CD4-positive, alpha-beta T cell treated with Interleukin-21 for 1 hour (primary cell): Measurements from ENCODE around the gene TGM4.

Experiments used
- DNase-seq: peaks from one replicate; pipeline ENCODE4 v3.0.0-alpha.2; 2020

TGM4 gene

DNA sequence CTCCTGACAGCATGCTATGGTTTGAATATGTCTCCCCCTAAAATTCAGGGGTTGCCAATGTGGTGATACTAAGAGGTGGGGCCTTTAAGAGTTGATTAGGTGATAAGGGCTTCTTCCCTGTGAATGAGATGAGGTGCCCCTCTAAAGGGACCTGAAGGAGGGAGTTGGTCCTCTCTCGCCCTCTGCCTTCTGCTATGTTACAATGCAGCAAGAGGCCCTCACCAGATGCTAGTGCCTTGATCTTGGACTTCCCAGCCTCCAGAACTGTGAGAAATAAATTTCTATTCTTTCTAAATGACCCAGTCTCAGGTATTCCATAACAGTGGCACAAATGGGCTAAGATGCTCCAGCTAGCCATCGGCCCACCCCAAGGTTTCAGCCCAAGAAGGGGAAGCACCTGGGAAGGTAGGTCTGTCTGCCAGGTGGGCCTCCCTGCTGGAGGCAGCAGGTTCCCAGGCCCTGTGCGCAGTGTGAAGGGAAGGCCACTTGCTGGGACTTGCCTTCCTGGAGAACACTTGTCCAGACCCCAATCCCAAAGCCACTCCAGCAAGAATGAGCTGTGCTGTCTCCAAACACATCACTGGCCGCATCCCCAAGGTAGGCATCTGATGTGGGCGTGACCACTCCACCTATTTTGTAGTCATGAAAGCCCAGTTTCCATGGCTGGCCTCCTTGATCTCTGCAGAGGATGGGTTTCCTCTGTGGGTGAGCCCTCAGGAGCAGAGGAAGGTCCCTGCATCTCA, 9.0 kb downstream of the TGM4 start:
- DNase-seq: no peak

DNA sequence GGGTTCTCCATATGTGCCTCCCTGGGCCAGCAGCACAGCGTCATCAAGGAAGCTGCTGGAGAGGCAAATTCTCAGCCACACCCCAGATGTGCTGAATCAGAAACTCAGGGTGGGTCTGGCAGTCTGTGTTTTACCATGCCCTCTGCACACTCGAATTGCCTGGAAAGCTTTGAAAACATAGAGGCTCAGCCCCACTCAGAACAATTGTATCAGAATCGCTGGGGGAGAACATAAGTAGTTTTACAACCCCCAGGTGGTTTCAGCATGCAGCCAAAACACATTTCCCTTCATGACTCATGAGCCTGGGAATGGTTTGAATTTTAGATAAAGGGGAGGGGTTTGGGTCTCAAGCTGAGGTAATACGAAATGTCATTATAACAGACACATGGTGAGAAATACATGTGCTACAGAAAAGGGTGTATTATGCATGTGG, 9.6 kb downstream of the TGM4 start:
- no peak for DNase-seq

DNA sequence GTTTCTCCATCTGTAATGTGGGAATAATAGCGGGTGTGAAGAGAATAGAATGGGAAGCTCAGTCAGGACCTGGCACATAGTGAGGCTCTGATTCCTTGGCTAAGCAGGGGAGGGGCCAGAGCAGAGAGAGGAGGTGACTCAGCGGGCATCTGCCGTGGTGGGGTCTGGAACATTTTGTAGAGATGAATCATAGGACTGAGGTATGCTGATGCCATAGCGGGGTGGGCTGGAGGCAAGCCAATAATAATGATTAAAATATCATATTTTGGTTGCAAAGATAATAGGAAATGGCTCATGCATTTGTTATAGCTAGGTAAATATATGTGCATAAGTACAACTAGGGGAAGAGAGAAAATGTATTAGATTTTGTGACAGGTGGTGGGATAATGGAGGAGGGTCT, 11.2 kb downstream of the TGM4 start:
- DNase-seq: no peak

DNA sequence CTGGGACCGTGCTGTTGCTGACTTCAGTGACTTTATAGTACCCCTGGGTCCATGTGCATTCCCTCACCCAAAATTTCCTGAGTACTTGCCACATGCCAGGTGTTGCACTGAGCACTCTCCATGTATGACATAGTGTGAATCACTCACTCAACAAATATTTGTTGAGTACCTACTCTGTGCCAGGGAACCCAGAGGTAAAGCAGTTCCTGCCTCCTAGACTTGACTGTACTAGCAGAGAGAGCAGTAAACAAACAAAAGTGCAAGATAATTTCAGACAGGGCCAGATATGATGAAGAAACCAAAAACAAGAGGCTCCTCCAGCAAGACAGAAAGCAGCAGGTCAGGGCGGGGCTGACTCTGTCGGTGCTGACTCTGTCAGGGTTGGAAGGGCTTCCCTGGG, 12.2 kb downstream of the TGM4 start:
- DNase-seq: no peak

DNA sequence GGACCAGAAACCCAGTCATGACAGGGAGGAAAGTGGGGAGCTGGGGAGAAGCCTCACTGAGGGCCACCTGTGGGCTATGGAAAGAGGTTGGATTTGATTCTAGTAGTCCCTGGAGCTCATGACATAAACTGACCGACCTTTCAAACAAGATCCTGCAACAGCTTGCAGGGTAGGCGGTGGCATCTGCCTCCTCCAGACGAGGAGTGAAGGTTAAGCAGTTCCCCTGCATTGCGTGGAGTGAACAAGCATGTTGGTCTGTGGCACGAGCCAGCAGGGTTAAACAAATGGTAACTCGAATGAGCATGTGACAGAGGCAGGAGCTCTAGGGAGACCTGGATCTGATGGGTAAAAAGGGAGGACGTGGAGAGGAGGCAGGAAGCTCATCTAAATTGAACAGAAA, 12.7 kb downstream of the TGM4 start:
- no peak for DNase-seq

DNA sequence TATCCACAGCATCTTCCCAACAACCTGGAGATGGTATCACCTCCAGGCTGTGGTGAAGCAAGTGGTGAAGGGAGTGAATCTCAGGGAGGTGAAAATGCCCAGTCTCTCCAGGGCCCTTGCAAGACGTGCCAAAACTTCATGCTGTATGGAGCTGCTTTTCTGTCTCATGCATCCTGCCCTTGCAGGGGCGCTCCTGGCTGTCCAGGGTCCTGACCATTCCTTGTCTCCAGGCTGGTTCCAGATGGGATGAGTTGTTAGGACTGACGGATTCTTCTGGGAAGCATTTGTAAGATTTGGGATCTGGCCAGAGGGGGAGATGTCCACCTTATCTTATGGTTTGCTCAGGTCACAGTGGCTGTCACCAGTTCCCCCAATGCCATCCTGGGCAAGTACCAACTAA, 15.8 kb downstream of the TGM4 start:
- no peak for DNase-seq

DNA sequence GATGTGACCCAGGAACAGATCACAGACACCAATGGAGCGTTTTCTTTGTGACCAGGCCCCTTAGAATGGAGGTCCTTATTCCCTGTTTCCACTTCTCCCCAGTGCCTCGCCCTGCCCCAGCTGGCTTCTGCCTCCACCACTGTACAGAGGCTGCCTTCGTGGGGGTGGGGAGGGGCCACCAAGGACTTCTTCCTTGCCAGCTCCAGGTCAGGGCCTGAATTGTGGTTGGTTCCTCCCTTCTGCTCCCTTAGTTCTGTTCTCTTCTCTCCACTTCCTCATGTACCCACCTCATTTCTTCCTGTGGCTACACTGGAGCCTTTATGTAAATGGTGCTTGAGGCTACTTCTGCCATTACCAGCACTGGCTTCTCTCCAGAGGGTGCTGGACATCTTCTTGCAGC, 16.4 kb downstream of the TGM4 start:
- no peak for DNase-seq

DNA sequence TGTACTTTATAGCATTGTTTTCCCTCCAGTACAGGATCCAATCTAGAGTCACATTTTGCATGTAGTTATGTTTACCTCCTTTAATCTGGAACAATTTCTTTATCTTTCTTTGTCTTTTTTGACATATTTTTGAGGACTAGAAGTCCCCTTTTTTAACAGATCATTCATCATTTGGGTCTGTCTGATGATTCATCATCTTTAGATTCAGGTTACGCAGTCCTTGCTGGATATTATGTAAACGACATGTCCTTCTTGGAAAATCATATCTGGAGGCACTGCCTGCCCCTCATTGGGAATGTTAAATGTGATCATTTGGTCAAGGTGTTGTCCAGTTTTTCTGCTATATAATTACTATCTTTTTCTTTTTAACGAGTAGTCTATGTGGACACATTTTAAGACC, 18.3 kb downstream of the TGM4 start:
- DNase-seq: no peak

DNA sequence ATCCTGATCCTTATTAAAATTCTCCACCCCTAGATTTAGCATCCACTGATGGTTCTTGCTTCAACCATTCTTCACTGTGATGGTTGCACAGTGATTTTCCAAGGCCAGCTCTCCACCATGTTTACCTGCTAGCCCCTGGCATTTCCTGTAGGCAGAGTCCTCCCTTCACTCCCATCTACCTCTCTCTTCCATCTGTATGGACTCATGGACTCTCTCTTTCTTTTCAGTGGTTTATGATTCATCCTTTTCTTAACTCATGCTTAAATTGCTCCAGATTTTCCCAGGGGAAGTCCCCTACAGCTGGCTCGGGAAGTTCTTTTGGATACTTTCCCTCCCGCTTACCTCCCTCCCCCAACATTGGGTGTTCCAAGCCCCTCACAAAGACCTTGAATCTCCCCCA, 18.7 kb downstream of the TGM4 start:
- DNase-seq: no peak

DNA sequence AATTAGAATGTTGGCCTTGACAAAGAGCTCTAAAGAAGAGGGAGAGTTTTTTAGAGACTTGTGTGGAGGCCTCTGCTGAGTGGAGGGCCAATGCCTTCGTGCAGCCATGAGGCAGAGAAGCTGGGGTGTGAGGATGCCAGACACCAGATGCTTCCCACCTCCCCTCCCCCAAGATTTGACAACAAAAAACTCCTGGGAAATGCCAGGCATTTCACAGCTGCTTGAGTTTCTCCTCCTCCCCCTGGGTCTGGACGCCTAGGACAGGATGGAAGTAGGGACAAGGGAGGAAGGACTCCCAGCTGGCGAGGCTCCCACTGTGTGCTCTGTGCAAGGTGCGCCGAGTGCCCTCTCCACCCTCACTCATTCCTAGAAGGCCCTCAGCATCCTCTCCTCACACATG, 20.1 kb downstream of the TGM4 start:
- DNase-seq: no peak

DNA sequence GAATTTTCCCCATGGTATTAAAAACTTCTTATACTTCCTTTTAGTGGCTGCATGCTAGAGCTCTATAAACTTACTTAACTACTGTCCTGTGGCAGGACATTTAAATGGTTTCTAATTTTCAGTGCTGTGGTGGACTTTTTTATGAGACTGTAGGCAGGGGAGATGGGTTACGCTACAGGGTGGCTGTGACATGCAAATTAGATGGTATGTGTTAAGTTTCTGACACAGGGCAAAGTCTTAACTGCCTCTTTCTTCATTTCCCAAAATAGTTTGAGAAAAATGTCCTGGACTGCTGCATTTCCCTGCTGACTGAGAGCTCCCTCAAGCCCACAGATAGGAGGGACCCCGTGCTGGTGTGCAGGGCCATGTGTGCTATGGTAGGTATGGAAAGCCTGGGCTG, 22.0 kb downstream of the TGM4 start:
- DNase-seq: no peak

DNA sequence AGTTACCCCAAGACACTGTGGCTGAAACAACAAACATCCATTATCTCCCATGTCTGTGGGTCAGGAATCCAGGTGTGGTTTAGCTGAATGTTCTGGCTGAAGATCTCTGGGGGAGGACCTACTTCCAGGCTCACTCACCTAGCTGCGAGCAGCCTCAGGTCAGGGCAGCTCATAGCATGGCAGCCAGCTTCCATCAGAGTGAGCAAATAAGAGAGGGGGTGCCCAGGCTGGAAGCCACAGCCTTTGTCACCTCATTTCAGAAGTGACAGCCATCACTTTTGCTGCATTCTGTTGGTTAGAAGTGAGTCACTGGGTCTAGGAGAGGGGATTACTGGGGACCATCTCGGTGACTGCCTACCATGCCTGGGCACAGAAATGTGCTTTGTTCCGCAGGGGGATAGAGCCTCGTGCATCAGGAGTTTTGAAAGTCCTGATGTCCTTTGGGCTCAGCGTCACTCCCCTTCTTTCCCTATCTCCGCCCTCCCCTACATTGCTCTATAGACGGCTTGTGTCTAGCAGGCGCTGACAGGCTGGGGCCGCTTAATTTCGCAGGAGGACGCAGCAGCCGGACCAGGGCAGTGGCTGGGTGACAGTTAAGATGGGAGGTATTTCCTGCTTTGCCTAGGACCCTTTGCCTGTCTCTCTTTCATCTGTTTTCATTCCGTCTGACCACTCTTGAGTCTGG, 25.4 kb downstream of the TGM4 start:
- DNase-seq: no peak

DNA sequence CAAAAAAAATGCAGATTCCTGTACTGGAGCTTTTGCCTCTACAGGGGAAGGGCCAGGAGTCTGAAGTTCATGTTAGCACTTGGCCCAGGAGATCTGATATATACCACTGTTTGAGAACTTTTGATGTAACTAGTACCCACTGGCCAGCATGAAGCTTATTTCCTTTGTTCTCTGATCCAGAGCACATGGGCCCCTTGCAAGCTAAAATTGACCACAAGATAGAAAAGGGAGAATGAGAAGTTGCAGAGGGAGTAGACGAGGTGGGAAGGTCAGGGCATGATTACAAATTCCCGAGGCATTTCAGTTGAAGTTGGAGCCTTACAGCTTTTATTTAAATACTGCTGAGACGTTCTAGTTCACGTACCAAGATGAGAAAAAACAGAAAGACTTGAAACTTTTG, 28.2 kb downstream of the TGM4 start:
- no peak for DNase-seq

DNA sequence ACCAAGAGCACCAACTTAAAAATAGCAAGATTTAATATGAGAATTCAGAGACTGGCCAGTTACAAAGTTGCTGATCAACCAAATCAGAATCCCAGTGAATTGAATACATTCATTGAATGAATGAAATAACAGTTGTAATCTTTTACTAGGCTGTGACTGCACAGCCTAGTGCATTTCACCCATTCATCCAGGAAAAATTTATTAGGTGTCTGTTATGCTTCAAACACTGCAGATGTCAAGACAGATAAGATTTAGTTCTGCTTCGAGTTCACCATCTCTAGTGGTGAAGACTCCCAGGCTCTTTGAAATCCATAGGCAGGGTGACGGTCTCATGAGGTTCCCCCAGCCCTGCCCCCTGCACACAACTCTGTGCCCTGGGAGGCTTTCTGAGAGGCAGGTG, 28.9 kb downstream of the TGM4 start:
- no peak for DNase-seq

DNA sequence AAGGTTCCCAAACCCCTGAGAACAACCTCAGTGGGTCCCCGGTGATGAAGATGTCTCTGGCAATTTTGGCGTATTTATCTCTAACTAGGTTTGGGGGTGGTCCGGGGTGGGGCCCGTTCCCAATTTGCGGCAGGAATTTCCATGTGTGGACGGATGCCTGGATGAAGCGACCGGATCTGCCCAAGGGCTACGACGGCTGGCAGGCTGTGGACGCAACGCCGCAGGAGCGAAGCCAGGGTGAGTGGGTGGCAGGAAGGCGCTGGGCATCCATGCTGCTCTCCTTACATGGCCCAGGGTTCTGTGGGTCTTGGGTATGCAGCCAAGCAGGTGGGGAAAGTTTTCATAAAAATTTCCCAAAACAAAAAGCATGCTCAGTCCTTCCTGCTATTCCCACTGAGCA, 29.3 kb downstream of the TGM4 start:
- DNase-seq: no peak

DNA sequence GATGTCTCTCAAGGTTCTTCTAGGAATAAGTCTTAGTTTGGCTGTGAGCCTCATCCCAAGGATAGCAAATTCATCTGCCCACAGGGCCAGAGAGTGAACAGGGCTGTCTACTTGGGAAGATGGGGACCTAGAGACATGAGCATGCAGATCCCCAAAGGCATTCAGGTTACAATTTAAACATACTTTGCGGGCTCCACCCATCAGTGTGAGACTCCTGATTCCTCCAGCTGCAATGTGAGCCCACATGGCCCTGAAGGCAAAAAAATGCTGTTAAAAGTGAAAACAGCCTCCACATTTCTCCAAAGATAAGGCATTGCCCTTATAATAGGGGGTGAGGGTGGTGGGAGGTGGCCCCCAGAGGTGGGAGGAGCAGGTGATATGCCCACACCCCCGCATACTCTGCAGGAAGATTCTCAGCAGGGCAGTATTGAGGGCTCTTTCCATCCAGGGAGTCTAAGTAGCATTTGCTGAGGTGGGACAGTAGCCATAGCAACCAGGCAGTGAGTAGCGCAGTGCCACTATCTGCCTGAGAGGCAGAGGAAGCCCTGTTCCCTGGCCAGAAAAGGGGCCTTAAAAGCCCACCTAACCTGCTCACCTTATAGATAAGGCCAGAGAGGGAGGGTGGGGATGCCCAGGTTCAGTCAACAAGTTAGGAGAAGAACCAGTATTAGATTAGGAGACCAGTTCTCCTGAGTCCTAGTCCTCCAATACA, 31.2 kb downstream of the TGM4 start:
- DNase-seq: no peak

DNA sequence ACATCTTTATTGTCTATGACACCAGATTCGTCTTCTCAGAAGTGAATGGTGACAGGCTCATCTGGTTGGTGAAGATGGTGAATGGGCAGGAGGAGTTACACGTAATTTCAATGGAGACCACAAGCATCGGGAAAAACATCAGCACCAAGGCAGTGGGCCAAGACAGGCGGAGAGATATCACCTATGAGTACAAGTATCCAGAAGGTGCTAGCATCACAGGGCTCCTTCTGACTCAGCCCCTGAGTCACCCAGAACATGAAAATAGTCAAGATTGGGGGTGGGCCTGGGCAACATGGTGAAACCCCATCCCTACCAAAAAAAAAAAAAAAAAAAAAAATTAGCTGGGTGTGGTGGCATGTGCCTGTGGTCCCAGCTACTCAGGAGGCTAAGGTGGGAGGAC, 32.6 kb downstream of the TGM4 start:
- DNase-seq: no peak

DNA sequence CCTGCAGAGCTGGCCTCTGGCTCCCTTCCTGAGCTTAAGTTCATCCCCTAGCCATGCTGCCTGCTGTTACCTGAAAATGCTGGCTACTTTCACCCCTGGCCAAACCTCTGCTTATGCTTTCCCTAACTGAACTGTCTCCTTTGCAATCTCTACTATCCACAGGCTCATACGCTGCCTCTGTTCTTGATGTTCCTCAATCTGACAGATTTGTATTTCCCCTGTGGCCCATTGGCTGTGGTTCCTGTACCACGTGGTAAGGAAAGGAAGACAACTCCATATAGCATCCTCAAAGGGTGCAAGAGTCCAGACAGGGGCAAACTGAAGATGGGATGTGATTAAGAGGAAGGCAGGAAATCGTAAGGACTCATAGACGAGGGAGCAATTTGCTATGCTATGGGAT, 33.2 kb downstream of the TGM4 start:
- DNase-seq: no peak

DNA sequence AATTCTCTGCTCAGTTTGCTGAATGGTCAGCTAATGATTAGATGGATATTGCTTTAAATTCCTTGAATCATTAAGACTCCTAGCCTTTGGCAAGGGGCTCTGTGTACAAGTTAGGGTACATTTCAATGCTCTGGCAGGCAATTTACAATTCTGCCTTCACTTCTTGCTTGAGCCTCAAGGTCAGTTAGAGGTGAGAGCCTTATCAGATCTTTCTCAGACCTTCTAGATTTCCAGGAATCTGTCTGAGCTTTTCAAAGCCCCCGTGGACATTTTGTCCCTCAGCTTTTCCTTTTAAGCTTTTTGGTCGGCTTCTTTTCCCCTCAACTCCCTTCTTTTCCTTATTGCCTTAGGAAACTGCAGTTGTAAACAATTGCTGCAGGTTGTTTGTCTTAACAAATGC, 34.7 kb downstream of the TGM4 start:
- no peak for DNase-seq

DNA sequence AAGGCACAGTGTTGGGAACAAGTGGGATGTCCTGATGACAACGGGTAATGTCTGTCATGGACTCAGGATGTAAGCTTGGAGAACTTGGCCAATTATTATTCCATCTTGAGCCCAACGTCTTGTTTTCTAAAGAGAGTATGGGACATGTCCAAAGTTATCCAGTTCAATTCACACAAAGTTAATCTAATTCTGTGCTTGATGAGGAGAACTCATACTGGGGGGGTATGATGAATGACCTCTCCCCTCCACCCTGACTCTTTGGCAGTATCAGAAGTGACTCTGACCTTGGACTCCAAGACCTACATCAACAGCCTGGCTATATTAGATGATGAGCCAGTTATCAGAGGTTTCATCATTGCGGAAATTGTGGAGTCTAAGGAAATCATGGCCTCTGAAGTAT, 36.3 kb downstream of the TGM4 start:
- DNase-seq: no peak

DNA sequence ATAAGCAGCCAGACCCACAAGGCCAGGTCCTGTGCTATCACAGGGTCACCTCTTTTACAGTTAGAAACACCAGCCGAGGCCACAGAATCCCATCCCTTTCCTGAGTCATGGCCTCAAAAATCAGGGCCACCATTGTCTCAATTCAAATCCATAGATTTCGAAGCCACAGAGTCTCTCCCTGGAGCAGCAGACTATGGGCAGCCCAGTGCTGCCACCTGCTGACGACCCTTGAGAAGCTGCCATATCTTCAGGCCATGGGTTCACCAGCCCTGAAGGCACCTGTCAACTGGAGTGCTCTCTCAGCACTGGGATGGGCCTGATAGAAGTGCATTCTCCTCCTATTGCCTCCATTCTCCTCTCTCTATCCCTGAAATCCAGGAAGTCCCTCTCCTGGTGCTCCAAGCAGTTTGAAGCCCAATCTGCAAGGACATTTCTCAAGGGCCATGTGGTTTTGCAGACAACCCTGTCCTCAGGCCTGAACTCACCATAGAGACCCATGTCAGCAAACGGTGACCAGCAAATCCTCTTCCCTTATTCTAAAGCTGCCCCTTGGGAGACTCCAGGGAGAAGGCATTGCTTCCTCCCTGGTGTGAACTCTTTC, 39.6 kb downstream of the TGM4 start:
- DNase-seq: peak; percentile 63

DNA sequence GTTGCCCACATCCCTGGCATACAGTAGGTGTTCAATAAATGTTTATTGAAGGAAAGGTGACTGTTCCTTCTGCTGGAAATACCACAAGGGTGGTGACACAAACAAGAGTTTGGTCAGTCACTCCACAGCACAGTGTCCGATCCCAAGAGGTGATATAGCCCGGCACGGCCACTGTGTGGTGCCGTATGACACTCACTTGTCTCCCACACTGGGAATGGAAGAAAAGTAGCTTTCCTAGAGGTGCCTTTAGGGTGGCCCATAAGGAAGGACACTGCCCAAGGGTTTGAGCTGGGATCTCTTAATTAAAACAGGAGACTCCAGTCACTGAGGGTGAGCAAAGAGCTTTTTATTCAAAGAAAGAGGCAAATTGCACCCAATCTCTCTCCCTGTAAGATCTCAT, 40.5 kb downstream of the TGM4 start:
- no peak for DNase-seq

DNA sequence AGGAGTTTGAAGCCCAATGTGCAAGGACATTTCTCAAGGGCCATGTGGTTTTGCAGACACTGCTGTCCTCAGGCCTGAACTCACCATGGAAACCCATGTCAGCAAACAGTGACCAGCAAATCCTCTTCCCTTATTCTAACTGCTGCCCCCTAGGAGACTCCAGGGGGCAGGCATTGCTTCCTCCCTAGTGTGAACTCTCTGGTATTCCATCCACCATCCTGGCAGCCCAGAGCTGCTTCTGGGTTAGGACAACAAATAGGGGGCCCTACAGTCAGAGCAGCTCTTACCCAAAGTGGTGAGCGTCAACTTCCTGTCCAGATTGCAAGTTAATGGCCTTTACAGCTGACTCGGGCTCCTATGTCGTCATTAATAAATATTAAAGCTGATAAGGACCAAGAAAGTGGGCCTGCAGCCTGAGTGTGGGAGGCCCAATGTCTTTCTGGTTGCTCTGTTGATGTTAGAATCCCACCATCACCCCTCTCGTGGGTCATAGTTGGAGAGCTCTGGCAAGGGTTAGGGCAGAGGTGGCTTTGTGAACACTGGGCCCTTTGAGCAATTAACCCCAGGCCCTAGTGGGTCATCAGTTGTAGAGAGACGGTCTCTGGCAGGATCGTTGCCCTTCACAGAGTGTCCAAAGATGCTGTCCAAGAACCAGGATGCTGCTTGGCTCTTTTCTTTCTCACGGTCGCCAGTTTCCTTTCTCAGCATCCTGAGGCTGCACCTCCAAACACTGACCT, 41.5 kb downstream of the TGM4 start:
- DNase-seq: no peak
